Chondrocyte (in vitro differentiated cells): ENCODE measurements around the gene ADGRB3. TPM values are rescaled to one million over a fixed set of nuclear protein-coding genes. Genes with fewer than 3 reads are reported as not detected.

Source experiments
- DNase-seq: peaks from one replicate; pipeline ENCODE4 v3.0.0; 2021; ENCODE audit warnings: mixed read lengths, low spot score
- H3K27ac Mint-ChIP-seq: one replicate; pipeline ENCODE4 v1.8.0; 2021; ENCODE audit warnings: mild to moderate bottlenecking, moderate library complexity, mixed read lengths; ENCODE audit not compliant: unreplicated experiment
- H3K27me3 Mint-ChIP-seq: 2 replicates; pipeline ENCODE4 v1.8.0; 2021; ENCODE audit warnings: low read depth, mixed read lengths
- H3K36me3 Mint-ChIP-seq: 2 replicates; pipeline ENCODE4 v1.8.0; 2021; ENCODE audit warnings: low read depth, mixed read lengths
- H3K4me1 Mint-ChIP-seq: 2 replicates; pipeline ENCODE4 v1.8.0; 2021; ENCODE audit warnings: low read depth, mild to moderate bottlenecking, mixed read lengths
- H3K4me3 Mint-ChIP-seq: one replicate; pipeline ENCODE4 v1.8.0; 2021; ENCODE audit warnings: mild to moderate bottlenecking, moderate library complexity, mixed read lengths; ENCODE audit not compliant: unreplicated experiment
- H3K9me3 Mint-ChIP-seq: 2 replicates; pipeline ENCODE4 v1.8.0; 2021; ENCODE audit warnings: low read depth, mixed read lengths
- total RNA-seq: library from RNA; stranded (reverse); gene quantifications from 3 replicates; pipeline ENCODE4 v1.2.1, GENCODE V29; 2021
- TF ChIP-seq, protein P1 (sequence below): fragments of 200-600 bp; sonication (generic); IDR thresholded peaks from 2 replicates; pipeline ENCODE4 v1.5.0; 2021; ENCODE audit warnings: antibody characterized with exemption, mild to moderate bottlenecking, moderate library complexity

ADGRB3 gene
- total RNA-seq, 1 donor from 2014 or later, result not detected

DNA sequence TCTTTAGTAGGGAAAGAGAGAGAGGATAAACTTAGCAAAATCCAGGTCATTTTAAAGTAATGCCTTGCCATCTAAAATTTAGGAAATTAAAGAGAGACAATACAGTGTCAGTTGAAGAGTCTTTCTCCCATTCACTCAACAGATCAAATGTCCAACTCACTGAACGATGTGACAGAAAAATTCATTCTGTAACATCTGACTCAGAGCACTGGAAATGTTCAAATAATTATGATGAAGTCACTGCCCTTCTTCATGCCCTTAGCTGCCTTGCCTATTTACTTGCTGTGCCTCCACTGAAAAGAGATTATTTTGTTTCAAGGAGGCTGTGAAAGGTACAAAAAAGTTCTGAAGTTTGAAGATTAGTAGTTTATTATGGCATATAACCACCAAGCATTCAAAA, 434.8 kb downstream of the ADGRB3 start:
- Mint-ChIP-seq H3K27me3 (peaks cover 1% of the 10 kb centered on the region), H3K4me1 (peaks cover 8% of the 10 kb centered on the region), H3K4me3 (no peak overlapping the region), H3K9me3 (no peaks in the 10 kb centered on the region), H3K27ac (no peak overlapping the region), H3K36me3 (no peaks in the 10 kb centered on the region)
- TF ChIP-seq, protein P1, sequence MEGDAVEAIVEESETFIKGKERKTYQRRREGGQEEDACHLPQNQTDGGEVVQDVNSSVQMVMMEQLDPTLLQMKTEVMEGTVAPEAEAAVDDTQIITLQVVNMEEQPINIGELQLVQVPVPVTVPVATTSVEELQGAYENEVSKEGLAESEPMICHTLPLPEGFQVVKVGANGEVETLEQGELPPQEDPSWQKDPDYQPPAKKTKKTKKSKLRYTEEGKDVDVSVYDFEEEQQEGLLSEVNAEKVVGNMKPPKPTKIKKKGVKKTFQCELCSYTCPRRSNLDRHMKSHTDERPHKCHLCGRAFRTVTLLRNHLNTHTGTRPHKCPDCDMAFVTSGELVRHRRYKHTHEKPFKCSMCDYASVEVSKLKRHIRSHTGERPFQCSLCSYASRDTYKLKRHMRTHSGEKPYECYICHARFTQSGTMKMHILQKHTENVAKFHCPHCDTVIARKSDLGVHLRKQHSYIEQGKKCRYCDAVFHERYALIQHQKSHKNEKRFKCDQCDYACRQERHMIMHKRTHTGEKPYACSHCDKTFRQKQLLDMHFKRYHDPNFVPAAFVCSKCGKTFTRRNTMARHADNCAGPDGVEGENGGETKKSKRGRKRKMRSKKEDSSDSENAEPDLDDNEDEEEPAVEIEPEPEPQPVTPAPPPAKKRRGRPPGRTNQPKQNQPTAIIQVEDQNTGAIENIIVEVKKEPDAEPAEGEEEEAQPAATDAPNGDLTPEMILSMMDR, result no peak
- DNase-seq, result no peak

DNA sequence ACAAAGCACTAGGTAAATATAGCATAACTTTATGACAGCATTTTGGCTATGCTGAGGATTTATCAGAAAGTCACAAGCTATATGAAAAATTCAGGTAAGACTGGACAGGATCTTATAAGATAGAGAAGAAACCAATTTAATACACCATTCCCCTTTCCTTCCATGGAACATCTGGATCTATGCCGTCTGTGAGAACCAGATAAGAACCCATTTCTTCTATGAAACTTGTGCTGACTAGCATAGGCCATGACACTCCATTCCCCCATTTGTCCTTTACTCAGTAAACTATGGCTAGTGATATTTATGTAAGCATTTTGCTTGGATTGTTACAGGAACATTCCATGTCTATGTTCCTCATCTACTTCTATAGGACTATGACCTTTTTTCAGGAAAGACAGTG, 437.7 kb downstream of the ADGRB3 start:
- H3K27ac Mint-ChIP-seq, result no peak overlapping the region
- no peak for DNase-seq
- H3K9me3 Mint-ChIP-seq, result no peaks in the 10 kb centered on the region
- TF ChIP-seq, protein P1, result no peak
- H3K4me3 Mint-ChIP-seq, result no peak overlapping the region
- peaks cover 1% of the 10 kb centered on the region for H3K27me3 Mint-ChIP-seq
- peaks cover 8% of the 10 kb centered on the region for H3K4me1 Mint-ChIP-seq
- no peaks in the 10 kb centered on the region for H3K36me3 Mint-ChIP-seq

DNA sequence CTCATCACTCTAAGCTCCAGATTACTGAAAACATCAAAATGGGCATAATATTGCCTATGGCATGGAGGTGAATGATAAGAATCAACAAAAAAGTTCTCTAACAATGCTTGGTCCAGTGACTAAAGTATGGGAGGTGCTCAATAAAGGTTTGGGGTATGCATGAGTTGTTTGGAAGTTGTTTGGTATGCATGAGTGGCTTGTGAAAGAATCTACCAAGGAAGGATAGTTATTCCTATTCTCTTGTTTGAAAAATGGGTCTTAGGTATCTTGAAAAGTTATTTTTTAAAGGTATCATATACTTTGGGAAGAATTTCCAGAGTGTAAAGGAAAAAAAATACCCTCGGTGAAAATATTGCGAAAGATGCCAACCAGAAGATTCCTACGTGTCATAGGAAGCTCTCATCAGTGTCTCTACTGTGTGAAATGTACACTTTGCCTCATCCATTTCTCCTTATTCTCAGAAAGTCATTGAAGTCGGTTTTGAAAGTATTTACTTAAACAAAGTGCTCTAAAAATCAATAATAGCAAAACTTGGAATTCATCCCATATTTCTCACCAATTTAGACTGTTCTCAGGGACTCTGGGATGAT, 449.8 kb downstream of the ADGRB3 start:
- H3K9me3 Mint-ChIP-seq, result peaks cover 5% of the 10 kb centered on the region
- no peak for DNase-seq
- peaks cover 3% of the 10 kb centered on the region for H3K27me3 Mint-ChIP-seq

DNA sequence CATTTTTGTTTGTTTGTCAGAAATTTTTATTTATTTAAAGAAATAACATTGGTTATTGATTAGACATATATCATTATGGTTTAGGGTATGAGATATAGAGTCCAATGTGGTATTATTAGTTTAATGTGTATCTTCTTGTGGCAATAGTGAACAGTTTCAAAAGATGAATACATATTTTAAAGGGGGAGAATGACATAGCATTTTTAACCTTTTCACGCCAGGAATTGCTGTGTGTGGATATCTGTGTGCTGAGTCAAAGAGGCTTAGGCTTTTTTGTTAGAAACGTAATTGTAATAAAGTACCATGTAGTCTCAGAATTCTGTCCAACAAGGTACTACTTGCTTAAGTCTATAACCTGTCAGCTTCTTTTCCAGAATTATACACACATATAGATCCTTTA, 451.6 kb downstream of the ADGRB3 start:
- H3K36me3 Mint-ChIP-seq, result peaks cover 1% of the 10 kb centered on the region
- peaks cover 5% of the 10 kb centered on the region for H3K9me3 Mint-ChIP-seq
- no peak overlapping the region for H3K27ac Mint-ChIP-seq
- peaks cover 1% of the 10 kb centered on the region for H3K27me3 Mint-ChIP-seq
- no peak overlapping the region for H3K4me3 Mint-ChIP-seq
- H3K4me1 Mint-ChIP-seq, result peaks cover 38% of the 10 kb centered on the region
- TF ChIP-seq, protein P1, result no peak
- no peak for DNase-seq

More for the DNA sequence above, 449.8 kb downstream of the ADGRB3 start:
- Mint-ChIP-seq H3K4me1 (peaks cover 27% of the 10 kb centered on the region), H3K36me3 (peaks cover 1% of the 10 kb centered on the region), H3K27ac (peak overlapping the region; percentile 53), H3K4me3 (no peak overlapping the region)
- TF ChIP-seq, protein P1, result no peak

DNA sequence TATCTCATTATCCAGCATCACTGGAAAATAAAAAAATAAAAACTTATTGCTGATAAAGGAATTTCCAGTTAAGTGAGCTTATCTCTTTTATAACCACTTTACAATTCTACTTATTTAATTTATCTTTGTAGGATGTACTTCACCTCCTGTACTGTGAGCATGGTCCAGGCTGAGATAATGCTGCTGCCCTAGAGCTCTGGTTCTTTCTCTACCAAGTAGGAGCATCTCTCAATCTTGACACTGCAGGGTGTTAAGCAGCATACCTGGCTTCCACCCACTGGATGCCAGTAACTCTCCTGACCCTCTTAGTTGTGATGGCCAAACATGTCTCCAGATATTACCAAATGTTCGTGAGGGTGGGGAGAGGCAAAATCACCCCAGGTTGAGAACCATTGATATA, 454.5 kb downstream of the ADGRB3 start:
- no peaks in the 10 kb centered on the region for H3K27me3 Mint-ChIP-seq
- no peak overlapping the region for H3K27ac Mint-ChIP-seq
- peaks cover 38% of the 10 kb centered on the region for H3K4me1 Mint-ChIP-seq
- no peaks in the 10 kb centered on the region for H3K36me3 Mint-ChIP-seq
- TF ChIP-seq, protein P1, result no peak
- no peak for DNase-seq
- H3K4me3 Mint-ChIP-seq, result no peak overlapping the region
- no peaks in the 10 kb centered on the region for H3K9me3 Mint-ChIP-seq
